GM18868 (cell line): ENCODE results near the gene QDPR.
A peak's percentile ranks its signal among the peaks of the same experiment; 100 is the strongest.

Experiments used
- ATAC-seq: cut with Tn5 transposase; IDR thresholded peaks from one replicate; pipeline ENCODE4 v1.9.1; 2021; ENCODE audit warnings: mild to moderate bottlenecking, moderate library complexity; ENCODE audit not compliant: unreplicated experiment

The QDPR gene

GRCh38 chr4:17528551-17529165, 16.8 kb upstream of the QDPR start:
- ATAC-seq = no peak

GRCh38 chr4:17526695-17527477, 15.0 kb upstream of the QDPR start:
- ATAC-seq = no peak

- ATAC-seq = no peak
These were observed 11.8 kb upstream of the QDPR start for GRCh38 chr4:17523662-17524061.

- ATAC-seq = no peak
These were observed 9.7 kb upstream of the QDPR start for GRCh38 chr4:17521595-17521994.

- no peak for ATAC-seq
These were observed 5.8 kb upstream of the QDPR start for GRCh38 chr4:17517664-17518063.

GRCh38 chr4:17516980-17517379, 5.1 kb upstream of the QDPR start:
- no peak for ATAC-seq

- no peak for ATAC-seq
These were observed 3.8 kb upstream of the QDPR start for GRCh38 chr4:17515445-17516407.

GRCh38 chr4:17514865-17515264, 3.0 kb upstream of the QDPR start, which contains the start of gene CLRN2:
TSS of gene CLRN2 (plus strand) at chr4:17515165. CDS start at chr4:17515267, 102 bp downstream.
- ATAC-seq = no peak

- no peak for ATAC-seq
These were observed 1.2 kb upstream of the QDPR start for GRCh38 chr4:17512973-17513665.

- peak; percentile 51 for ATAC-seq
These were observed 361 bp downstream of the QDPR start for GRCh38 chr4:17511509-17511949.

GRCh38 chr4:17511051-17511450, 839 bp downstream of the QDPR start:
- no peak for ATAC-seq

- ATAC-seq = no peak
These were observed 1.3 kb downstream of the QDPR start for GRCh38 chr4:17510582-17510981.

GRCh38 chr4:17504081-17504480, 7.8 kb downstream of the QDPR start:
- no peak for ATAC-seq

- no peak for ATAC-seq
These were observed 9.1 kb downstream of the QDPR start for GRCh38 chr4:17502756-17503155.

- ATAC-seq = no peak
These were observed 11.3 kb downstream of the QDPR start for GRCh38 chr4:17500574-17500973.

- no peak for ATAC-seq
These were observed 13.9 kb downstream of the QDPR start for GRCh38 chr4:17497890-17498523.

GRCh38 chr4:17494258-17495190, 17.4 kb downstream of the QDPR start:
- ATAC-seq = no peak

- ATAC-seq = no peak
These were observed 18.3 kb downstream of the QDPR start for GRCh38 chr4:17493619-17494018.

GRCh38 chr4:17492876-17493275, 19.0 kb downstream of the QDPR start:
- ATAC-seq = no peak
